IPS-NIHi7 (cell line): Measurements from ENCODE around the gene COLEC11.

Source experiments
- DNase-seq: peaks from one replicate; pipeline ENCODE4 v3.0.0; 2012; ENCODE audit warnings: mixed read lengths; ENCODE audit errors: extremely low spot score

COLEC11 gene

GRCh38 chr2:3639015-3639630 is 44.2 kb downstream of the COLEC11 start:
- no peak for DNase-seq

- no peak for DNase-seq
Observed at GRCh38 chr2:3639653-3640052, 44.7 kb downstream of the COLEC11 start.

- no peak for DNase-seq
Observed at GRCh38 chr2:3641181-3641580, 46.3 kb downstream of the COLEC11 start.

DNA sequence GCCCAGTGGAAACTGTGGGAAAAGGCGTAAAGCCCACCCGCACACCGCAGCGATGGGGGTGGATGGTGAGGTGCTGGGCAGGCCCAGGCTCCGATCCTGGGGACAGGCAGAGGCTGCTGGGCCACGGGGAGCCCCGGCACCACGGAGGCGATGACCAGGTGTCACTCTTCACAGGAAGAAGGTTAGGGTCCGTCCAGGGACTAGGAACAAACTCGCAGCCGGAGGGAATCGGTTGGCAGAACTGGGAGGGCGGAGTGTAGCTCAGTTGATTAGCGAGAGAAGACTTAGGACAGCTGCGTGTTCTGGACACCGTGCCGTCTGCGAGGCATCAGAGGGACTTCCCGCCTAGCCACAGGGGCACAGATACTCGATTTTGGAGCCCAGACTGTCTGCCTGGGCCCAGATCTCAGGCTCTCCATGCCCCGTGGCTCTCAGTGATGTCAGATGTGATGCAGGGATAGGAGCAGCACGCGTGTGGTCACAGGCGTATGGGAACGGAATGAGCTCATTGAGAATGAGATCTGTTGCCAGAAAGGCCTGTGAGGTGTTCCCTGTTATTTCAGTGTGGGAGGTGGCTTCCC is 47.0 kb downstream of the COLEC11 start:
- DNase-seq: no peak

DNA sequence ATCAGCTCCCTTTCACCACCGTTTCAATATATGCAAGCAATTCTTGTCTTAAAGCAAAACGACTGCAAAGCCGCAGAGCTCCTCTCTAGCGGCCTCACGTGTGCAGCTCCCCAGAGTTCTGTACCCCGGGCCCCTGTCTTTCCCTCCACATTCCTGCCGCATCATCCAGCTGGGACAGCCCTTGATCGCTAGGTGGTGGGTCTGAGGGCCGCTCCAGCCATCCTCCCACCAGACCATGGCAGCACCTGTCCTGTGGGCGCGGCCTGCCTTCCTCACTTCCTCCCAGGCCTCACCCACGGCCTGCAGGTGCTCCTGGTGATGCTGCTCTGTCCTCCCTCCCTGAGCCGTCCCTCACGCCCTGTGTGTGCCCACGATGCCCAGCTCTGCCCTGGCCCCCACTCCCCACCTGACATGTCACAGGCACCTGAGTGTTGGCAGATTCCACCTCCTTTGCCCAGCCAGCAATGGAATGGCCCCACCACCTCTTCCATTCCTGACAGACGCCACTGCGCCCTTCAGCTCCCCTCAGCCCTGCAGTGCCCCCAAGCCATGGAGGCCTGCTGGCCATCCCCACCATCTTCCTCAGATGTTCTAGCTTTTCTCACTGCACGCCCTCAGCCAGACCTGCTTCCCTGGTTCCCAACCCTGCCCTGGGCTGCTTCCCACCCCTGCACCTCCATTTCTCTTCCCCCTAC is 47.8 kb downstream of the COLEC11 start:
- DNase-seq: no peak

GRCh38 chr2:3643371-3644245 is 48.7 kb downstream of the COLEC11 start:
- DNase-seq: no peak

DNA sequence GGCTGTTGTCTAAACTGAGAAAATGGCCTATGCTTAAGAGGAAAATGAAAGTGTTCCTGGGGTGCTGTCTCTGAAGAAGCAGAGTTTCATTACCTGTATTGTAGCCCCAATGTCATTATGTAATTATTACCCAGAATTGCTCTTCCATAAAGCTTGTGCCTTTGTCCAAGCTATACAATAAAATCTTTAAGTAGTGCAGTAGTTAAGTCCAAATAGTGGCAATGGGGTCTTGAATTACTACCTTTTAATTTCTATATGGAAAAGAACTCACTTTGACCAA is 49.3 kb downstream of the COLEC11 start:
- no peak for DNase-seq

- DNase-seq: no peak
Observed at GRCh38 chr2:3644891-3645605, 50.1 kb downstream of the COLEC11 start.

GRCh38 chr2:3645745-3646389 is 51.0 kb downstream of the COLEC11 start:
- no peak for DNase-seq

DNA sequence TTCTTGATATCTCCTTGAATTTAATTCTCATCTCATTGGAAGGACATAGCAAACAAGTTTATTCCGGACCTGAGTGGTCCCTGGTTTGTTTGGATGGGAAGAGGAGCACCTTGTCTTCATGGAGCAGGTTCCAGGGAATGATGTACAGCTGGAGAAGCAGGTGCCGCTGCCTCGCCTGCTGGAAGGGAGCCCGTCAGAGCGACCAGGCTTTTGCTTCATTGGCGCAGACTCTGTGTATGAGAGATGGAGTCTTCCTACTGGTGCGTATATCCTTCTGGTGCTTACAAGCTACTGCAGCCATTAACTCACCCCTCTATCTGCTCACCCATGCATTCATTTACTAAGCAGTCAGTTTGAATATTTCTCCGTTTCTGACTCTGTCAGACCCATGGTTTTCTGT is 51.5 kb downstream of the COLEC11 start:
- DNase-seq: no peak

GRCh38 chr2:3647246-3647645 is 52.3 kb downstream of the COLEC11 start:
- DNase-seq: no peak

- no peak for DNase-seq
Observed at GRCh38 chr2:3647831-3648651, 53.1 kb downstream of the COLEC11 start.

- no peak for DNase-seq
Observed at GRCh38 chr2:3648652-3649177, 53.8 kb downstream of the COLEC11 start.

GRCh38 chr2:3649581-3649980 is 54.7 kb downstream of the COLEC11 start:
- DNase-seq: no peak

GRCh38 chr2:3650140-3650920 is 55.4 kb downstream of the COLEC11 start:
- no peak for DNase-seq

GRCh38 chr2:3651691-3652648 is 57.1 kb downstream of the COLEC11 start:
- peak; percentile 83 for DNase-seq

- DNase-seq: no peak
Observed at GRCh38 chr2:3652896-3653625, 58.1 kb downstream of the COLEC11 start.

DNA sequence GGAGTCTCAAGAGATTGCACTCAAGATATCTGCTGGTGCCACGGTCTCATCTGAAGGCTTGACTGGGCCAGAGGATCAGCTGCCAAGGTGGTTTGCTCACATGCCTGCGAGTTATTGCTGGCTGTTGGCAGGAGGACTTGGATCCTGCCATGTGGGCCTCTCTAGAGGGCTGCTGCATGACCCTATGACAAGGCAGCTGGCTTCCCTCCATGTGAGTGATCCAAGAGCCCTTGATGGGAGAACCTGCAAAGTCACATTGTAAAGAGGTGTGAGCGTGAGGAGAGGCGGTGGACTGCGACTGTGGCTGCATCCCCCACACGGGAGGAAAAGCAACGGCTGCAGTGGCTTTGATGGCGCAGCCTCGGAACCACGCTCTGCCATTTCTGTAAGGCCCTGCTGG is 59.1 kb downstream of the COLEC11 start:
- DNase-seq: no peak
